Parathyroid adenoma (tissue), 2 donors: ENCODE data around the gene GPC1.

Source experiments
- H2AFZ ChIP-seq: fragments of 300-600 bp; sonication (generic); one replicate; pipeline ENCODE4 v1.7.0; 2017; ENCODE audit warnings: antibody characterized with exemption, mild to moderate bottlenecking
- H3K27ac ChIP-seq: fragments of 300-600 bp; sonication (generic); one replicate; pipeline ENCODE4 v1.7.0; 2017
- H3K27me3 ChIP-seq: fragments of 300-600 bp; sonication (generic); one replicate; pipeline ENCODE4 v1.7.0; 2017; ENCODE audit warnings: low read length; ENCODE audit not compliant: control insufficient read depth, insufficient read depth
- H3K36me3 ChIP-seq: fragments of 300-600 bp; sonication (generic); one replicate; pipeline ENCODE4 v1.7.0; 2017; ENCODE audit warnings: low read length; ENCODE audit not compliant: control insufficient read depth, insufficient read depth
- H3K4me1 ChIP-seq: fragments of 300-600 bp; sonication (generic); one replicate; pipeline ENCODE4 v1.7.0; 2017; ENCODE audit warnings: control low read depth
- H3K4me2 ChIP-seq: fragments of 300-600 bp; sonication (generic); one replicate; pipeline ENCODE4 v1.7.0; 2017; ENCODE audit warnings: low read length
- H3K4me3 ChIP-seq: fragments of 300-600 bp; sonication (generic); one replicate; pipeline ENCODE4 v1.7.0; 2017; ENCODE audit warnings: low read depth, low read length
- H3K79me2 ChIP-seq: fragments of 300-600 bp; sonication (generic); one replicate; pipeline ENCODE4 v1.7.0; 2017; ENCODE audit warnings: control low read depth
- H3K9ac ChIP-seq: fragments of 300-600 bp; sonication (generic); one replicate; pipeline ENCODE4 v1.7.0; 2017; ENCODE audit warnings: mild to moderate bottlenecking
- H3K9me3 ChIP-seq: fragments of 300-600 bp; sonication (generic); one replicate; pipeline ENCODE4 v1.7.0; 2017; ENCODE audit warnings: low read length; ENCODE audit not compliant: control insufficient read depth
- TF ChIP-seq, protein P1 (sequence below): fragments of 300-600 bp; sonication (generic); IDR thresholded peaks from one replicate; pipeline ENCODE4 v1.7.0; 2017; ENCODE audit warnings: antibody characterized with exemption, mild to moderate bottlenecking
- donor health status: primary hyperparathyroidism.

GPC1 gene

DNA sequence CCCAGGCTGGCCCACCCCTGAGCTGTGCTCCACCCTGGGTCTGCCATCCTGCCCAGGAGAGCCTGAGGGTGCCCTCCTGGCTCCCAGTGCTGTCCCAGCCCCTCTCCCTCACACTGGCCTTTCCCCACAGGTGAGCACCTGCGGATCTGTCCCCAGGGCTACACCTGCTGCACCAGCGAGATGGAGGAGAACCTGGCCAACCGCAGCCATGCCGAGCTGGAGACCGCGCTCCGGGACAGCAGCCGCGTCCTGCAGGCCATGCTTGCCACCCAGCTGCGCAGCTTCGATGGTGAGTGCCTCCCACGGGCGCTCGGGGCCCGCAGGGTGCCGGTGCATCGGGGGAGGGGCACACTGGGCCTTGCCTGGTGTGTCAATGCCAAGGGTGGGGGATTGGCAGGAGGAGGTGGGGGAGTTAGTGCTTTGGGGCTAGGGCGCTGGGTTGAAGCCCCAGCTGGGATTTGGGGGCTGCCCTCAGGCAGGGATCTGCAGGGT lies 23.5 kb downstream of the GPC1 start:
- Histone ChIP-seq H3K9ac (no peak overlapping the region), H3K4me1 (no peaks in the 10 kb centered on the region), H2AFZ (no peak overlapping the region), H3K4me3 (no peak overlapping the region), H3K79me2 (no peaks in the 10 kb centered on the region), H3K4me2 (no peak overlapping the region), H3K36me3 (no peaks in the 10 kb centered on the region), H3K27ac (no peak overlapping the region), H3K27me3 (no peaks in the 10 kb centered on the region), H3K9me3 (no peaks in the 10 kb centered on the region)
- TF ChIP-seq, protein P1, sequence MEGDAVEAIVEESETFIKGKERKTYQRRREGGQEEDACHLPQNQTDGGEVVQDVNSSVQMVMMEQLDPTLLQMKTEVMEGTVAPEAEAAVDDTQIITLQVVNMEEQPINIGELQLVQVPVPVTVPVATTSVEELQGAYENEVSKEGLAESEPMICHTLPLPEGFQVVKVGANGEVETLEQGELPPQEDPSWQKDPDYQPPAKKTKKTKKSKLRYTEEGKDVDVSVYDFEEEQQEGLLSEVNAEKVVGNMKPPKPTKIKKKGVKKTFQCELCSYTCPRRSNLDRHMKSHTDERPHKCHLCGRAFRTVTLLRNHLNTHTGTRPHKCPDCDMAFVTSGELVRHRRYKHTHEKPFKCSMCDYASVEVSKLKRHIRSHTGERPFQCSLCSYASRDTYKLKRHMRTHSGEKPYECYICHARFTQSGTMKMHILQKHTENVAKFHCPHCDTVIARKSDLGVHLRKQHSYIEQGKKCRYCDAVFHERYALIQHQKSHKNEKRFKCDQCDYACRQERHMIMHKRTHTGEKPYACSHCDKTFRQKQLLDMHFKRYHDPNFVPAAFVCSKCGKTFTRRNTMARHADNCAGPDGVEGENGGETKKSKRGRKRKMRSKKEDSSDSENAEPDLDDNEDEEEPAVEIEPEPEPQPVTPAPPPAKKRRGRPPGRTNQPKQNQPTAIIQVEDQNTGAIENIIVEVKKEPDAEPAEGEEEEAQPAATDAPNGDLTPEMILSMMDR: no peak

DNA sequence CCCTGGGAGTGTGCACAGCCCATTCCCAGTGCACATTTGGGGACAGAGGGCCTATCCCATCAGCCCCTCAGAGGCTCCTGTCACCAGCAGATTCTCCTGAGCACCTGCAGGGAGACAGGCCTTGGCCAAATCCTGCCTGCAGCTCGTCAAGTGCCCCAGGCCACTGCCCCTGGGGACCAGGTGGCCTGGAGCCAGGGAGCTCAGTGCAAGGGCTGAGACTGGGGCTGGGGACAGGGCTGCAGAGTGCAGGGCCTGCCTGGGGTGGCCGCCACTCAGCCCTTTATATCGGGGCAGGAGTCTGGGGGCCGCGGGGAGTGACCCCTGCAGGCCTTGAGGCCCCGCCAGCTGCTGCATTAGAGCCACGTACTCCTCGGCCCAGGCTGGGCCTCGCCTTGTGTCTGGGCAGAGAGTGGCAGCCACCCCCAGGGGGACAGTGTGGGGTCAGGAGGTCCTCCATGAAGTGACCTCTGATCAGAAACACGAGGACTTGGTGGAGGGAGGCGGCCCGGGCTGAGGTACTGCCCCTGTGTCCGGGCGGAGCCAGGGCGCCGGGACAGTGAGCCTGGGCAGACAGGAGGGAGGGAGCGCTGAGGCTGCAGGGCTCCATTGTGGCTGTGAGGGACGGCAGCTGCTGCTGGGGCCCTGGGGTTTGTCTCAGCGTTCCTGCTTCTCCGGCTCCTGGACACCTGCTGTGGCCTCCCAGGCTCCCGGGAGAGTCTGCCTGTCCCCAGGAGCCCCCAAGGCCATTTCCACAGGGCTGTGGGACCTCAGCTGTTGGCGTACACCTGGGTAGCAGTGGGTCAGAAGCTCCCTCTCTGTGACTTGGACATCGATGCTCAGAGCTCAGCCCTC lies 24.2 kb downstream of the GPC1 start:
- no peaks in the 10 kb centered on the region for H3K79me2 ChIP-seq
- H3K27ac ChIP-seq: no peak overlapping the region
- no peaks in the 10 kb centered on the region for H3K27me3 ChIP-seq
- H3K9me3 ChIP-seq: no peaks in the 10 kb centered on the region
- no peak overlapping the region for H2AFZ ChIP-seq
- no peak overlapping the region for H3K4me3 ChIP-seq
- H3K4me1 ChIP-seq: no peaks in the 10 kb centered on the region
- H3K4me2 ChIP-seq: no peak overlapping the region
- no peak overlapping the region for H3K9ac ChIP-seq
- TF ChIP-seq, protein P1: no peak
- H3K36me3 ChIP-seq: no peaks in the 10 kb centered on the region

DNA sequence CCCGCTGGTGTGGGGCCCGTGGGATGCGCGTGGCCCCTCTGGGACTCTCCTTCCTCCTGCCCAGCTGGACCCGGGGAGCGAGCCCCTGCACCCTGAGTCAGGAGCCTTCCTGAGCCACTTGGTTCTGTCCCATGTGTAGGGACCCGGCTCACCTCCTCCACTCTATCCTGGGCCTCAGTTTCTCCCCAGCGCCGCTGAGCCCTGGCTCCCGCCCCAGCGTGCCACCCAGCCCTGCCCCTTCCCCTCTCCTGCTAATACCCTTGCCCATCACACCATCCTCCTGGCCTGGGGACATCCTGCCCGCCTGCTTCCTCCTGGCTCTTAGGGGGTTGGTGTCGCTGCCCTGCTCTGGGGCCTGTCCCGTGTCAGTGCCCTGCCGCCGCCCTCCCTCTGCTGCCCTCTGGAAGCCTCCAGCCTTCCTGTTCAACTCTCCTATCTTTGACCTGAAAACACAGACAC lies 24.8 kb downstream of the GPC1 start:
- Histone ChIP-seq H3K9ac (no peak overlapping the region), H3K36me3 (no peaks in the 10 kb centered on the region), H2AFZ (no peak overlapping the region), H3K4me3 (no peak overlapping the region), H3K4me2 (no peak overlapping the region), H3K9me3 (no peaks in the 10 kb centered on the region), H3K27me3 (no peaks in the 10 kb centered on the region), H3K79me2 (no peaks in the 10 kb centered on the region), H3K4me1 (no peaks in the 10 kb centered on the region), H3K27ac (no peak overlapping the region)
- TF ChIP-seq, protein P1: no peak

DNA sequence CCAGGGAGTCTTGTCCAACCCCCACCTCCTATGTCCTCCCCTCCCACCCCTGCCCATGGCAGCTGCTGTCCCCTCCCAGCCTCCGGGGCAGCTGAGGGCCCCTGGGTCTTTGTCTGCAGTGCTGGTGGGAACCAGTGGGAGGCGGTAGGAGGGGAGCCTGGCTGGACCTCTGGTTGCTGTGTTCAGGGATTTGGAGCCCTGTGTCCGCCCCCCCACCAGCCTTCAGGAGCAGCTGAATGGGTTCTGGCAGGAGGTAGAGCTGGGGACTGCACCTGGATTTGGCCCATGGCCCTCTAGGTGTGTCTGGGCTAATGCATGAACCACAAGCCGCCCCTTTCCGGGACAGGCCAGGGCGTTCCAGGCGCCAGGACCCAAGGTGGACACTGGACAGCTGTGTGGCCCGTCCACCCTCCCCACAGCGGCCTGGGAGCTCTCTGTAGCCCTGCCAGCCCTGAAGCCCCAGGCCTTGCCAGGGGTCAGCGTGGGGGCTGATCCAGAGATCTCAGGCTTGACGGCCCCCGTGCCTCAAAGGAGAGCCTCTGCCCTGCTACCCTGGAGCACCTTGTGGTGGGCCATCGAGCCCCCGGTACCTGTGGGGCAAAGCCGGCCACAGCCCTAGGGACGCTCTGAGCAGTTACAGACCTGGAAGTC lies 25.4 kb downstream of the GPC1 start:
- Histone ChIP-seq H2AFZ (no peak overlapping the region), H3K4me1 (no peaks in the 10 kb centered on the region), H3K9ac (no peak overlapping the region), H3K27me3 (no peaks in the 10 kb centered on the region), H3K79me2 (no peaks in the 10 kb centered on the region), H3K27ac (no peak overlapping the region), H3K9me3 (no peaks in the 10 kb centered on the region), H3K4me2 (no peak overlapping the region), H3K36me3 (no peaks in the 10 kb centered on the region), H3K4me3 (no peak overlapping the region)
- TF ChIP-seq, protein P1: no peak
